Stimulated activated CD4-positive, alpha-beta T cell treated with anti-CD3 and anti-CD28 coated beads, Interleukin-12 subunit alpha, Interleukin-12 subunit beta, amount 100 ng/mL, for 48 hours (primary cell): ENCODE data around the gene TRPM2.

Experiments used
- DNase-seq, 3 donors: peaks; one replicate each; pipeline ENCODE4 v3.0.0-alpha.2; 2020; ENCODE audit warnings: low read depth in 2 of 3, low spot score in 1 of 3

The TRPM2 gene

DNA sequence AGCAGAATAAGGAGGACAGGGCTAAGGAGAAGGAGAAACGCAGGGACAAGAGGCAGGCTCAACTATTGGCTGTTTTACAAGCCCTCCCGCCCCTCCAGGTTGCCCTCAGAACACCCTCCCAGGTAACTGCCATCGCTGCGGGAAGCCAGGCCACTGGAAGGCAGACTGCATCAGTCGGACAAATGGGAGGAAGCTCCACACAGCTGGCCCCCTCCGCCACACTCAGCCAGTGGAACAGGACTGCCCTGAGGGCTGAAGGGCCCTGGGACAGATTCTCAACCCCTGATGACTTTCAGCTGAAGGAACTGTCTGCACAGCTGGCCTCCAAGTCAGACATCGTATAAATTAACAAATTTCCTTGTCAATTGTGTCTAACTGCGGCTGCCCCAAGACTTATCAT, 123.7 kb downstream of the TRPM2 start:
- no peak for DNase-seq

DNA sequence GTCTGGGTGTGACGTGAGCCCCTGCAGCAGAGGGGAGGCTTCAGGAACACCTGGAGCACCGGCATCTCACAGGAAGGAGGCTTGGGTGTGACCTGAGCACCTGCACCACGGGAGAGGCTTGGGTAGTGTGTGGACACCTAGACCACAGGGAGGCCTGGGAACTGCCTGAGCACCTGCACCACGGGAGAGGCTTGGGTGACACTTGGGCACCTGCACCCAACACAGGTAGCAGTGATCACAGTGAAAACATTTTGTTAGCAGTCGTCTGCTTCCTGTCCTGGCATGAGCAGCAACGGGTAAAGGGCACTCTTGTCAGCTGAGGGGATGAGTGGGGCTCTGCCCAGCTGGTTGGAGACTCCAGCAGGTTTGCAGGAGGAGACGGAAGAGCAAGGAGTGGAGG, 124.3 kb downstream of the TRPM2 start:
- no peak for DNase-seq

DNA sequence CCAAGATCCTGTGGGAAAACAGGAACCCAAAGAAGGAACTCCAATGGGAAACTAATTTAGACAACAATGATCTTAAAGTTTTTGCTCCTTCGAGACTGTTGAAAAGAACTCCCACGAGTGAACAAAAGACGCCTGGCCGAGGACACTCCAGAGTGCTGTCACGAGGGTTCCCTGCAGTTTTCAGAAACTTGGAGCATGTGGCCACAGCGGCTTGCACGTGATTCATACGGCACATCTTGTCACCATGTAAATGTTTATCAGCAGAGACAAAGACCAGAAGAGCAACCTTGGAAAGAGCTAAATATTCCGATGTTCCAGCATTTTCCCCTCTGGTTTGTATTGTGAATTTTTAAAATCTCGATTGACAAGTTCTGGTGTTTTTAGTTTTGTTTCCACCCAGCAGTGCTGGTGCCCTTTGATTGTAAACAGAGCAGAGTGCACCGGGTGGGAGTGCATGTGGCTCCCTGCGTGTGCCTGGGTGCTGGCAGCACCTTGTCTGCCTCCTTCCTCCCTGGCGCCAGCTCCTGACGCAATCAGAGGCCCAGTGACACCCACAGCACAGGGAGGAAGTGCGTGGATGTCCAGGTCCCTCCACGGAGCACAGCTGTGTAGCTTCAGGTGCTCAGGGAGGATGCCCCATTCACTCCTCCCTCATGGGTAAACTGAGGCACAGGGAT, 124.8 kb downstream of the TRPM2 start:
- no peak for DNase-seq

DNA sequence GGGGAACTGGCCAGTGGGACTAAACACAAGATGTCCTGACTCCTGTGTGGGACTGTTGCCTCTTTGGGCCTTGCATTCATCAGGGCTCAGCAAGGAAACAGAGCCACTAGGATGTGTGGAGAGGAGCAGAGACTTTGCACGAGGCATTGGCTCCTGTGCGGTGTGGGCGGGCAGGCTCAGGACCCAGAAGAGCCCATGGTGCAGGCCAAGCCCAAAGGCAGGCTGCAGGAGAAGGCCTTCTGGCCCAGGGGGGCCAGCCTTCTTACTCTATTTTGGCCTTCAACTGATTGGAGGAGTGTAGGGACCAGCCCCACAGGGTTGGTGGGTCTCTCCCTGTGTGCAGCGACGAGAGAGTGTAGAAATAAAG, 125.4 kb downstream of the TRPM2 start:
- DNase-seq, result no peak

DNA sequence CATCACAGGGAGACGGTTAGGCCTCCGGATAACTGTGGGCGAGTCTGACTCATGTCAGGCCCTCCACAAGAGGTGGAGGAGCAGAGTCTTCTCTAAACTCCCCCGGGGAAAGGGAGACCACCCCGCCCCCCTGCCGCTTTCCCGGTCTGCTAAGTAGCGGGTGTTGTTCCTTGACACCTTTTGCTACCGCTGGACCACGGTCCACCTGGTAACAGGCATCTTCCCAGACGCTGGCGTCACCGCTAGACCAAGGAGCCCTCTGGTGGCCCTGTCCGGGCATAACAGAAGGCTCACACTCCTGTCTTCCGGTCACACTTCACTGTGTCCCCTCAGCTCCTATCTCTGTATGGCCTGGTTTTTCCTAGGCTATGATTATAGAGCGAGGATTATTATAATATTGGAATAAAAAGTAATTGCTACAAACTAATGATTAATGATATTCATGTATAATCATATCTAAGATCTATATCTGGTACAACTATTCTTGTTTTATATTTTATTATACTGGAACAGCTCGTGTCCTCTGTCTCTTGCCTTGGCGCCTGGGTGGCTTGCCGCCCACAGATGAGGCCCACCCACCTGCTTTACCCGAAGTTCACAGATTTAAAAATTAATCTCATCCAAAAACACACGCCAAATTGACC, 126.3 kb downstream of the TRPM2 start:
- DNase-seq, result peak; percentile 22 to 35 (median 23)

DNA sequence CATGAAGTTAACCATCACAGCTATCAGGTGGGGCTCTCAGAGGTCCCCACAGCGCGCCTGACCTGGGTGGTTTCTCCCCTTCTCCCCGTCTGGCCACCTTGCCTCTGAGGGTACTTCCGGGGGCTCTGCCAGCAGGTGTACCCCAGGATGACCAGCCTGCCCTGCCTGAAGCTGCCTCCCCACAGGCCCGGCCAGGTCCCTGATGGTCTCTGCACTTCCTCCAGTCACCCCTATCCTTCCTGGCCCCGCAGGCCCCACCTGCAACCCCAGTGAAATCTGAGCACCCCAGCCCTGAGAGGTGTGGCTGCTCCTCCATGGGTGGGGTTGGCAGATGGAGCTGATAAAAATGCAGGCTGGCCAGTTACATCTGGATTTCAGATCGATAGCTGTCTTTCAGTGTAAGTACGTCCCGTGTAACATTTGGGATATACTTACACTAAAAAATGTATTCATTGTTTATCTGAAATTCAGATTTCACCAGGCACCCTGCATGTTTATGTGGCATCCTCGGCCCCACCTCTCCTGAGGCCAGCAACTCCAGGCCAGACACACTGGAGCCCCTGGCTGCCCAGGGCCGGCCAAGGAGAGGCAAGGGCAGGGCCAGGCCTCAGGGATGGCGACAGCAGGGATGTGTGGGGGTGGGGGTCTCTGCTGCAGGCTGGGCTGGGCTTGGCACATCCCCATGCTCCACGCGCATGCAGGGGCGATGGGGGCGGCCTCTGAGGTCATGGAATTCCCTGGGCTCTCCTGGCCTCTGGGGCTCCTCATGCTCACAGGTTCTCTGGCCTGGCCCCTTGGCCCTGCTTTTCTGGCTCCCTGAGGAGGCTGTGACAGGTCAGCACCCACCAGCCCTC, 127.0 kb downstream of the TRPM2 start:
- no peak for DNase-seq

DNA sequence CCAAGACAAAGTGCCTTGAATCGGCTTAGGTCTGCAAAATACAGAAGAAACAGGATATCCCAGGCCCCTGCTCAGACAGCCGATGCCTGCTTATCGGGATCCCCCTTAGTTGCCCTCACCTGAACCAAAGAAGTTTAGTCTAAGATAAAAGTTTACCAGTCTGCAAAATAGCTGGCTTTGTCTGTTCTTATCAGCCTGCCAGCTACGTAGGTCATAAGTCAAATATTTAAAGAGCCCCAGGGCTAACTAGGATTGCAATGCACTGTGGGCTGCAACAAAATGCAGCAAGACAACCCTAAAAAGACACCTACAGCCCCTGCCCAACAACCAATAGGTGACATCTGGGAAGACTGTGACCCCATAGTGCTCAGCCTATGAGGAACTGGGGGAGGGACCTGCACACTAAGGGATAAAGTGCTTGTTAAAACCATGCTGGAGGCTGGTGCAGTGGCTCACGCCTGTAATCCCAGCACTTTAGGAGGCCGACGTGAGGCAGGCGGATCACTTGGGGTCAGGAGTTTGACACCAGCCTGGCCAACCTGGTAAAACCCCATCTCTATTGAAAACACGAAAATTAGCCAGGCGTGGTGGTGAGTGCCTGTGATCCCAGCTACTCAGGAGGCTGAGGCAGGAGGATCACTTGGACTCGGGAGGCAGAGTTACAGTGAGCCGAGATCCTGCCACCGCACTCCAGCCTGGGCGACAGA, 129.3 kb downstream of the TRPM2 start:
- DNase-seq, result no peak

DNA sequence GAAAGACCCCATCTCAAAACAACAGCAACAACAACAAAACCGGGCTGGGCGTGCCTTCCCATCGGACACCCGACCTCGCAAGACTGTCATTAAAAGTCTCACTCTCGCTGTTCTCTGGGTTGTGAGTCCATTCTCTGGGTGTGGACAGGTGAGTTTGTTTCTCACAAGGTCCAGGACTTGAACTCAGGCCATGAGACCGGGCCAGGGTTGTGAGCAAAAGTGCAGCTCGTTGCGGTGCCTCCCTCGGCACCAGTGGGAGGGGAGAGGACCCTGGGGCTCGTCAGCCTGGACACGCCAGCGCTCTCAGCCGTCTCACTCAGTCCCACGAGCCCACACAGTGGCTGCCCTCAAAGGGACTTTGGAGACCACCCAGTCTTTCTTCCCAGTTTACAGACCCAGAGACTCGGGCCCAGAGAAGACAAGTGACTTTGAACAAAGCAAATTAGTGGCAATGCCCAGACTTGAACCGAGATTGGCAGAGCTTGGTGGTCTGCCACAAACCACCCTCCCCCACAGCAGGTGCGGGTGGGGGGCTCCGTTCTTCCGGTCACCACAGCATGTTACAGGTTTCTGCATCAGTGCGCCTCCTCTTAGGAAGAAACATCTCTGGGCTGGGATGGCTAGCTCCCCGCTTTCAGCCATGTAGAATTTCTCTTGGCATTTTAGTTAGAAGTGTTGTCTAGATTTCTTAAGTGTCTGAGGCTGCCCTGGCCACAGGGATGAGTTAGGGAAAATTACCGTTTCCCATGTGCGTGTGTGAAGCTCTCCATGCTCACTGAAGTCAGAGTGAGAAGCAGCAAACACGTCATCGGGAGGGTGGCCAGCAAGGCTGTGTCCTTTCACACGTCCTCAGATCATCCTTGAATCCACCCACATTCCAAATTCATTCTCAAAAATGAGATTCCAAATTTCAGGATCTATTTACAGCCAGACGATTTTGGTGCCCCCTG, 130.1 kb downstream of the TRPM2 start:
- no peak for DNase-seq

DNA sequence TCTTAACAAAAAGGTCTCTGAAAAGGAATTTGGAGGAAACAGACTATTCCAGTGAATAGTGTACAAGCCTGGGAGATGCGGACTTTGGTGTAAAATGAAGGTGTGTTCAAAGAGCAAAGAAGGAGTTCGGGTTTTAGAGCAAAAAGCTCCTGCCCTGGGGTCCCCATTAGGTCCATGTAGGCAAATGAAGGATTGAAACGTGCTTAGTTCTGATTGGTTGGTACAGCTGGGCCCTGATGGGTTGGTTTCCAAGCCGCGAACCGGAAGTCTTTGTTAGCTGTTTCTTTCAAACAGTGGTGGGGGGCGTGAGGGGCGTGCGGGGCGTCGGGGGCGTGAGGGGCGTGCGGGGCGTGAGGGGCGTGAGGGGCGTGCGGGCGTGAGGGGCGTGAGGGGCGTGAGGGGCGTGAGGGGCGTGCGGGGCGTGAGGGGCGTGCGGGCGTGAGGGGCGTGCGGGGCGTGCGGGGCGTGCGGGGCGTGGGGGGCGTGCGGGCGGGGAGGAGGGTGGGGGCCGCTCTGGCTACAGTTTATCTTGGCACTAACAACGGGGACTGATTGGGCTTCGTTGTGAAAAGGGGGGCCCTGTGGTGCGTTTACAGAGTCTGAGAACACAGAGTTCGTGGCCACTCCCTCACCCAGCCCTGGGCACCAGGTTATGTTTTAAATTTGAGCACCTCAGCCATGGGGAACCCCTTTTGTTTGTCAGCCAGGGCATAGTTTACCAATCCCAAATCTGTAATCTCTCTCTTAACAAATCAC, 131.3 kb downstream of the TRPM2 start:
- no peak for DNase-seq

DNA sequence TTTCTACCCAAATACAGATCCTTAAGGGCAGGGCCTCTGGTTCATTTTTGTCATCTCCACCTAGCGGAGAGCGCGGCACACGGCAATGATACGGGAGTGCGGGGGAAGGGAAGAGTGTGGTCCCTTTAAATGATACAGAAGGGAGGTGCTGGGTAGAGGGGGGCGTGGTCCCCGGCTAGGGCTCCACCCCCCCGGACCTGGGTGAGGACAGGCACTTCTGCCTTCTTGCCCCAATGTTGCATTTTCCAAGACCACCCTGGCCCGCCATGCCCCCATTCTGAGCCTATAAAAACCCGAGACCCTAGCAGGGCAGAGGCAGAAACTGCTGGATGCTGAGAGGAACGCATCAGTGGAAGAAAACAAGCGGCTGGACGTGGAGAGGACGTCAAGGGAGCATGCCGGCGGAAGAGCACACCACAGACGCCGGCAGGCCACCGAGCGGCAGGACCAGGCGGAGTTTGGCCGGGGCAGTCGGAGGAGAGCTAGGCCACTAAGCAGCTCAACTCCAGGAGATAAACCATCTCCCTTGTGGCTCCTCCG, 131.9 kb downstream of the TRPM2 start:
- peak in 2 of 3 donors; percentile 34 to 37 for DNase-seq

DNA sequence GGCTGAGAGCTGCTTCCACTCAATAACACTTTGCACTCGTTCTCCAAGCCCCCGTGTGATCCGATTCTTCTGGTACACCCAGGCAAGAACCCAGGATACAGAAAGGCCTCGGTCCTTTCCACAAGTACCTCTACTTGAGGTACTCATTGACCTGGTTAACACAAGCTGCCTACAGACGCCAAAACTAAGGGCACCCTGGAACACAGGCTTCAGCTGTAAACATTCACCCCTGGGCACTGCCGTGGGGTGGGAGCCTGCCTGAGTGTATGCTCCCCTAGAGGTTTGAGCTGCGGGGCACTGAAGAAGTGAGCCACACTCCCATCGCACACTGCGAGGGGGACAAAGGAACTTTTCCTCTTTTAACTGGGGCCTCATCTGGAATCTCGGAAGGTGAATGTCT, 132.4 kb downstream of the TRPM2 start:
- no peak for DNase-seq

DNA sequence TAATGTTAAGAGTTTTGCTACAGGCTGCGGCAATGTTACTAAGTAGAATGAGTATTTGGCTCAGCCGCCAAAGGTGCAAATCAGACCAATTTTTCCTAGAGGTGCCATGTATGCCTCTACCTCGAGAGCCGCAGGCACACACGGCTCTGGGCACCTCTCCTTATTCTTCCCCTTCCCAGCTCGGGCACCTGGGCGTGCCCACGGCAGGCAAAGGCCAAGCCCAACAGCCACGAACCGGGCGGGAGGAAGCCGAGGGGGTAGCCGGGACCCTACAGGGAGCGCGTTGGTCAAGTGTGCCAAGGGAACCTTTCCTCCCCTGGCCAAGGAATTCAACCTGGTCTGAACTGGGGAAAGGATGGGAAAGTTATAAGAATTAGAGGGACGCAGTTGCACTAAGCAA, 132.9 kb downstream of the TRPM2 start:
- DNase-seq, result no peak

DNA sequence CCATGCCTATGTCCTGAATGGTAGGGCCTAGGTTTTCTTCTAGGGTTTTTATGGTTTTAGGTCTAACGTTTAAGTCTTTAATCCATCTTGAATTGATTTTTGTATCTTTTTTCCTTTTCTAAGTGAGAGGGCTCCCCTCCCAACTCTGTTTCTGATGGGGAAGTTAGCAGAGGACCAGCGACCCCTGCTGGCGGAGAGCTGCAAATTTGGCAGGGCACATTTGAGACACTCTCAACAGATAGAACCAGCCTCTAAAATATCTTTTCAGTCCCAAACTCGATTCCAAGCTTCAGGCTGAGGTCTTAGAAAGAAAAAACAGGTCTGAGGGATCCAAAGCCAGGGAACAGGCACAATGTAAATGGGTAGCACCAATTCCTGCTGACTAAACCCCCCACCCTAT, 134.4 kb downstream of the TRPM2 start:
- peak; percentile 34 to 57 (median 47) for DNase-seq

DNA sequence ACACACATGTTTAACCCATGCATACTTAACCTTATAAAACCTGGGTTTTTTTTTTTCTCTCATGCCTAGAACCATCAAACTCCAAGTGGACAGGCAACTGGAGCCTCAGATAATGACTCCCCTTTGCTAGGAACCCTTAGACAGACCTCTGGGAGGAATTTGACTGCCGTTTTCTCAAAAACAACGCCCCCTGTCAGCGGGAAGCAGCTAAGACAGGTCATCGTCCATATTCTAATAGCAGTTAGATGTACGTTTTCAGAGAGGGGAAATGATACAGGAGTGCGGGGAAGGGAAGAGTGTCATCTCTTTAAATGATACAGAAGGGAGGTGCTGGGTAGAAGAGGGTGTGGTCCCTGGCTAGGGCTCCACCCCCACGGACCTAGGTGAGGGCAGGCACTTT, 136.5 kb downstream of the TRPM2 start:
- no peak for DNase-seq

DNA sequence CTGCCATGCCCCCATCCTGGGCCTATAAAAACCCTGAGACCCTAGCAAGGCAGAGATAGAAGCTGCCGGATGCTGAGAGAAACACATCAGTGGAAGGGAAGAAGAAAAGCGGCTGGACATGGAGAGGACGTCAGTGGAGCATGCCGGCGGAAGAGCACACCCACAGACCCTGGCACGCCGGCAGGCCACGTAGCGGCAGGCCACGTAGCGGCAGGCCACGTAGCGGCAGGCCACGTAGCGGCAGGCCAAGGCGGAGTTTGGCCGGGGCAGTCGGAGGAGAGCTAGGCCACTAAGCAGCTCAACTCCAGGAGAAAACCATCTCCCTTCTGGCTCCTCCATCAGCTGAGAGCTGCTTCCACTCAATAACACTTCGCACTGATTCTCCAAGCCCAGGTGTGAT, 137.0 kb downstream of the TRPM2 start:
- DNase-seq, result no peak

DNA sequence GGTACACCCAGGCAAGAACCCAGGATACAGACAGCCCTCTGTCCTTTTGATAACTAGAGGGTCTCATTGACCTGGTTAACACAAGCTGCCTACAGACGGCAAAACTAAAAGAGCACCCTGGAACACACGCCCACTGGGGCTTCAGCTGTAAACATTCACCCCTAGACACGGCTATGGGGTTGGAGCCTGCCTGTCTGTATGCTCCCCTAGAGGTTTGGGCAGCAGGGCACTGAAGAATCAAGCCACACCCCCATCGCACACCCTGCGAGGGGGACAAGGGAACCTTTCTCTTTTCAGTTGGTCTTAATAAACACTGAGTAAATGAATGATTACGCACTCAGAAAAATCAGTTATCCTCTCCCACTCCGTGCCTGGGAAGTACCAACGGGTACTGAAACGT, 137.4 kb downstream of the TRPM2 start:
- DNase-seq, result no peak
